Measurements from ENCODE around the gene CCL26. TPM values are rescaled to one million over a fixed set of nuclear protein-coding genes. Genes with fewer than 3 reads are reported as not detected.
"Not testable (repeated sequence)": the region's sequence is repeated elsewhere in the genome, so short reads cannot be mapped to it uniquely, and the experiment has no call there.

The CCL26 gene
- total RNA-seq, 1 experiment from 2014 or later = 0.84 TPM

GRCh38 chr7:75722373-75722772 is 49.6 kb downstream of the CCL26 start:
- no peaks in the 10 kb centered on the region for H3K36me3 ChIP-seq (ENCODE audit: insufficient read depth, low read length, poor library complexity, severe bottlenecking)
- DNase-seq (ENCODE audit: low spot score) = no peak
- no TSS peak for BruUV-seq (replicated peaks)
- H3K27ac ChIP-seq (ENCODE audit: low read depth, low read length, poor library complexity, severe bottlenecking) = no peak overlapping the region
- CTCF ChIA-PET = no interaction called here
- no peaks in the 10 kb centered on the region for H3K4me1 ChIP-seq (ENCODE audit: insufficient read depth, low read length, poor library complexity, severe bottlenecking)
- H3K4me3 ChIP-seq (ENCODE audit: low read depth, low read length, poor library complexity, severe bottlenecking) = no peak overlapping the region
- no peaks in the 10 kb centered on the region for H3K27me3 ChIP-seq (replicated peaks; ENCODE audit: insufficient read depth, low read depth, low read length, poor library complexity)
- POLR2A ChIA-PET (ENCODE audit: low non-redundant PET) = no interaction called here
- intact Hi-C loops (cut with micrococcal nuclease; ENCODE audit: unreplicated experiment) = no loop called here
- no peak for TF ChIP-seq CTCF (conservative IDR thresholded peaks at IDR 0.05; ENCODE audit: low read depth, low read length)
- no peak for TF ChIP-seq EZH2 (IDR thresholded peaks at IDR 0.05; ENCODE audit: borderline replicate concordance, low read depth, low read length, poor library complexity, severe bottlenecking)
- no peaks in the 10 kb centered on the region for H3K9me3 ChIP-seq (ENCODE audit: low read depth, low read length, poor library complexity, severe bottlenecking)

DNA sequence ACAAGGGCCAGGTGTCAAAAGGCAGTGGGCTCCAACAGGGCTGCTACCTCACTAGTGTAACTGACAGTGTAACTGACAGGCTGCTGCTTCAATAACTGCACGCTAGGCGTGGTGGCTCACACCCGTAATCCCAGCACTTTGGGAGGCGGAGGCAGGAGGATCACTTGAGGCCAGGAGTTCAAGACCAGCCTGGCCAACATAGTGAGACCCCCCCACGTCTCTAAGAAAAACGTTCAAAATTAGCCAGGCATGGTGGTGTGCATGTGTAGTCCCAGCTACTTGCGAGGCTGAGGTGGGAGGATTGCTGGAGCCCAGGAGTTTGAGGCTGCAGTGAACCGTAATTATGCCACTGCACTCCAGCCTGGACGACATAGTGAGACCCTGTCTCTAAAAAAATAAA is 50.1 kb downstream of the CCL26 start:
- CTCF ChIA-PET; intact Hi-C loops (cut with micrococcal nuclease; ENCODE audit: unreplicated experiment); H3K4me1 ChIP-seq (ENCODE audit: insufficient read depth, low read length, poor library complexity, severe bottlenecking); POLR2A ChIA-PET (ENCODE audit: low non-redundant PET); BruUV-seq (replicated peaks); H3K9me3 ChIP-seq (ENCODE audit: low read depth, low read length, poor library complexity, severe bottlenecking); H3K27me3 ChIP-seq (replicated peaks; ENCODE audit: insufficient read depth, low read depth, low read length, poor library complexity); H3K4me3 ChIP-seq (ENCODE audit: low read depth, low read length, poor library complexity, severe bottlenecking); H3K36me3 ChIP-seq (ENCODE audit: insufficient read depth, low read length, poor library complexity, severe bottlenecking); DNase-seq (ENCODE audit: low spot score); H3K27ac ChIP-seq (ENCODE audit: low read depth, low read length, poor library complexity, severe bottlenecking): not testable (repeated sequence)

DNA sequence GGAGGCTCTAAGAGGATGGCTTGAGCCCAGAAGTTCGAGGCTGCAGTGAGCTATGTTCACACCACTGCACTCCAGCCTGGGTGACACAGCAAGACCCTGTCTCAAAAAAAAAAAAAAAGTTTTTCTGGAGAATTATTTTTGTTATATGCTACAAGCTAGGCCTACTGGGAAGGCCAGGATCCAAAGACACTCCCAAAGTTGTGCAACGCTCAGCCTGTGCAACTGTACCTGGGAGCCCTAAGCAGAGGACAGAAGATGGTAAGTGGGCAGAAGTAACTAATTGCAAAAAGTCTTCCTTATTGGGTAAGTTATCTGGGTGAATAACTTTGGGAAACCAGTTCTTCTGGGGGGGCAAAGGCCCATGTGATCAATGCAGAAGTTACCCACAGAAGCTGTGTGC is 50.6 kb downstream of the CCL26 start:
- Histone ChIP-seq H3K9me3 (ENCODE audit: low read depth, low read length, poor library complexity, severe bottlenecking) (no peaks in the 10 kb centered on the region), H3K4me3 (ENCODE audit: low read depth, low read length, poor library complexity, severe bottlenecking) (no peak overlapping the region), H3K27ac (ENCODE audit: low read depth, low read length, poor library complexity, severe bottlenecking) (no peak overlapping the region), H3K27me3 (replicated peaks; ENCODE audit: insufficient read depth, low read depth, low read length, poor library complexity) (no peaks in the 10 kb centered on the region), H3K36me3 (ENCODE audit: insufficient read depth, low read length, poor library complexity, severe bottlenecking) (no peaks in the 10 kb centered on the region), H3K4me1 (ENCODE audit: insufficient read depth, low read length, poor library complexity, severe bottlenecking) (no peaks in the 10 kb centered on the region)
- intact Hi-C loops (cut with micrococcal nuclease; ENCODE audit: unreplicated experiment) = no loop called here
- DNase-seq (ENCODE audit: low spot score) = no peak
- CTCF ChIA-PET = no interaction called here
- TF ChIP-seq CTCF (conservative IDR thresholded peaks at IDR 0.05; ENCODE audit: low read depth, low read length) (no peak), EZH2 (IDR thresholded peaks at IDR 0.05; ENCODE audit: borderline replicate concordance, low read depth, low read length, poor library complexity, severe bottlenecking) (no peak)
- BruUV-seq (replicated peaks) = no TSS peak
- POLR2A ChIA-PET (ENCODE audit: low non-redundant PET) = no interaction called here

DNA sequence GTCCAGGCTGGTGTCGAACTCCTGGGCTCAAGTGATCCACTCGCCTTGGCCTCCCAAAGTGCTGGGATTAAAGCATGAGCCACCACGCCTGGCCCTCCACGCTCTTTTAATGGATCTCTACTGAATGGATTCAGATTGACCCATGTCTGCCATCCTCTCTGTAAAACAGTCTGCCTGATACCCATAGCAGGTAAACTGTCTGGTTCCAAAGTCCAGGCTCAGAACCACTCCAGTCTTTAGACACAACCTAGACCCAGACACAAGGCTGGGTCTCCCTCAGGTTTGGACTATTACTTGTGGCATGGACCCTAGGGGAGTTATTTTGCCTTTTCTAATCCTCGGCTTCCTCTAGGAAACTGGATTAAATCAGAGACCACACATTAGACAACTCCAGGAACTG is 52.4 kb downstream of the CCL26 start:
- ChIA-PET POLR2A (ENCODE audit: low non-redundant PET) (no interaction called here), CTCF (no interaction called here)
- Histone ChIP-seq H3K4me1 (ENCODE audit: insufficient read depth, low read length, poor library complexity, severe bottlenecking) (no peaks in the 10 kb centered on the region), H3K27ac (ENCODE audit: low read depth, low read length, poor library complexity, severe bottlenecking) (no peak overlapping the region), H3K27me3 (replicated peaks; ENCODE audit: insufficient read depth, low read depth, low read length, poor library complexity) (no peaks in the 10 kb centered on the region), H3K4me3 (ENCODE audit: low read depth, low read length, poor library complexity, severe bottlenecking) (no peak overlapping the region), H3K36me3 (ENCODE audit: insufficient read depth, low read length, poor library complexity, severe bottlenecking) (no peaks in the 10 kb centered on the region), H3K9me3 (ENCODE audit: low read depth, low read length, poor library complexity, severe bottlenecking) (no peaks in the 10 kb centered on the region)
- intact Hi-C loops (cut with micrococcal nuclease; ENCODE audit: unreplicated experiment) = no loop called here
- no TSS peak for BruUV-seq (replicated peaks)
- TF ChIP-seq EZH2 (IDR thresholded peaks at IDR 0.05; ENCODE audit: borderline replicate concordance, low read depth, low read length, poor library complexity, severe bottlenecking) = no peak
- no peak for TF ChIP-seq CTCF (conservative IDR thresholded peaks at IDR 0.05; ENCODE audit: low read depth, low read length)
- no peak for DNase-seq (ENCODE audit: low spot score)
